HG03469 (cell line): ENCODE measurements around the gene UBE3D.
"Not testable (repeated sequence)": the region's sequence is repeated elsewhere in the genome, so short reads cannot be mapped to it uniquely, and the experiment has no call there.

Experiments used
- ATAC-seq: cut with Tn5 transposase; IDR thresholded peaks from one replicate; pipeline ENCODE4 v1.9.1; 2021; ENCODE audit warnings: mild to moderate bottlenecking, moderate library complexity, moderate number of reproducible peaks; ENCODE audit not compliant: unreplicated experiment

Gene UBE3D

DNA sequence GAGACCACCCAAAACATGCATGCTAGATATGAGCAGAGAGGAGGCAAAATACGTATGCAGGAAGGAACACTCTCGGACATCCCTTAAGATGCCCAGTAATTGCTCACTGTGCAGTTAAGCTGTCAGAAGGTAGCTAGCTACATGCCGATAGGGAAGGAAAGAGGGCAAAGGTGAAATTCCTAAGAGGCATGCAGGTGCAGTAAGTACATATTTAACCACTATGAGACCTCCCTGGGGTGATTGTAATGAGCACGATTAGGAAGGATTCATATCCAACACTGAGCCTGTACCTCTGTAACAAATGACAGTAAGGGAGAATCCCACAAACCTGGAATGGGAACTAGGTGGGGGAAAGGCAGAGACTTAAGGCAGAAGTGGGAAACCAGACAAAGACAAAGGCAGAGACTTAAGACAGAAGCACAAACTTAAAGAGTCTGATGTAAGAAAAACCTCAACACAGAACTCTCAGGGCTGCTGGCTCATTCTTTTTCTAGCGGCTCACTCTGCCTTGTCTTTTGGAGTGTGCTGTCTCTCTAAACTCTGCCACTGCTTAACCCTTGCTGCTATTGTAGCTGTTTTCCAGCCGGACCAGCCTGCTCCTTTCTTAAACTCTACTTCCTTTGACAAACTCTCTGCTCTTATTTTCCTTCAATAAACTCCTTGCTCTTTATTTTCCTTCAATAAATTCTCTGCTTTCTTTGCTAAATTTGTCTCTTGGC lies 148.1 kb downstream of the UBE3D start:
- ATAC-seq = no peak

DNA sequence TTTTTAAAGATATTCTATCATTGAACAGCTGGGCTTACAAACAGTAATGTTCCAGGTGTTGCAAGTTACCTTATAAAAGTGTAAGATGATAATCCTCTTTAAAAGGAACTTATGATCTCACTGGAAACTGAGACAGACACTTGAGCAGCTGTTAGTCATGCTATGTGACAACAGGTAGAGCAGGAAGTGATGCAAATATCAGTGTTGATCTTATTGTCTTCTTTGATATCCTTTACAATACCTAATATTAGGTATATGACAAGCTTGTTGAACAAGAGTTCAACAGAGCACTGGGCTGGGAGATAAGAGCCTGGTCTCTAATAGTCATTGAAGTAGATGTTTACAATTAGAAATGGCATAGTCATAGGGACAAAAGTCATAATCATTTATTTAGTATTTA lies 150.0 kb downstream of the UBE3D start:
- ATAC-seq = no peak

DNA sequence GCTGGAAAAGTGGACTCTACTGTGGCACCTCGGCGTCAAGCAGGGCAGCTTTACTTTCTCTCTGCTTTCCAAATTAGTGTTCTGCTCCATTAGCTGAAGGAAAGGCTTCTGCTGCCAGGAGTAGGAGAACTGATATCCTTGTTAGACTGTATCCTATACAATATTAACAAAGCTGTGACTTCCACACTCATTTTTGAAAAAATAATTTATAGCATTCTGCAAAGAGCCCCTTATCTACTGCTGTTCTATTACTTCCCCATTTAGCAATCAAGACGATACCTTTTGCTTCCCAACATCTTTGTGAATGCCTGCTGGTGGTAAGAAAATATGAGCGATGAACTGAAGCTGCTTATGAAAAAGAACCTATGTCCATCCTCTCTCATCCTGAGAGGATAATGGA lies 151.1 kb downstream of the UBE3D start:
- no peak for ATAC-seq

DNA sequence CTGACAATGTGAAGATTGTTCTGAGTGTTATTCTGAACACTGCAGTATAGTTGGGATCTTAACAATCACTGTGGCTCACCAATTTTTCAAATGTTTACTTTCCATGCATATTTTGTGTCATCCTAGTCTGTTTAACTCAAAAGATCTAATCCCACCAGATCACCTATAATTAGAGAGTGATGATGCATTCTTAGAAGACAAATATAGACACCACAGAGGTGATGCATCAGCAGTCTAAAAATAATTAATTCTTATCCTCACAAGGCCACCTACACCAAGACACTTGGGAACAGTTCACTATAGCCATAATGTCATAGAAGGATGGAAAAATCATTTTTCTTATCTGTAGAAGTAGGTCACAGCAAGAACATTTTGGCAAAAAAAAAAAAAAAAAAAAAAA lies 154.8 kb downstream of the UBE3D start:
- no peak for ATAC-seq

DNA sequence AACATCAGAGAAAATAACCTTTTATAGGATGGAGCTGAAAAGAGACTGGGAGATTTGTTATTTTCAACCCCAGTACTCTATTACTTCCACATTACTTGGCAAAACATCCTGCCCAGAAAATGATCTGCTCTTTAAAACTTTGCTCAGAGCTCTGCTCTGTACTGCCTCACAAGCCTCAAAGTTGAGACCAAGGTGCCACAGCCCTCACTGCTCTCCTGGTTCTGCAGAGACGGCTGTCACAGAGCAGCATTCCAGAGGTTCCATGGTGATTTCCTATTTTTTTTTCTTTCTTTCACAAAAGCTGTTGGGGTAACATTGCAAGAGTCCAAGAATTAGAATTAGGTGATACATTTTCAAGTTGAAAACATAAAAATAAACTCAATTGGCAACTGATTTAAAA lies 155.2 kb downstream of the UBE3D start:
- ATAC-seq = no peak

DNA sequence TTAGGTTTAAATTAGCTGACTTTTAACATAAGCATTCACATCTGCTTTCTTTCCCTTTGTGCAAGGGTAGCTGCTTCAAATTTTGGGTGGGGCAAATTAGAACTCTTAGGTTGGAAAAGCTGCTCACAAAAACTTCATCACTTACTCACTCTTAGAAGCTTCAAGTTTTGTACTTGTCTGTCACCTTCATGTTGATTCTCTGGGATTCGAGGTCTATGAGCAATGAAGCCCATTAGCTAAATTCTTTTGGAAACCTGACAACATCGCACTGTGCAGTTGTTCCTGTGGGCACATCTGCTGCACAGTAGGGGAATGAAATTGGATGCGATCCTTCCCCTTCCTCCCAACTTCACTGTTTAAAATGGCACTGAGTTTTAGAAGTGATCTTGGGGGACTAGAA lies 156.1 kb downstream of the UBE3D start:
- ATAC-seq = no peak

DNA sequence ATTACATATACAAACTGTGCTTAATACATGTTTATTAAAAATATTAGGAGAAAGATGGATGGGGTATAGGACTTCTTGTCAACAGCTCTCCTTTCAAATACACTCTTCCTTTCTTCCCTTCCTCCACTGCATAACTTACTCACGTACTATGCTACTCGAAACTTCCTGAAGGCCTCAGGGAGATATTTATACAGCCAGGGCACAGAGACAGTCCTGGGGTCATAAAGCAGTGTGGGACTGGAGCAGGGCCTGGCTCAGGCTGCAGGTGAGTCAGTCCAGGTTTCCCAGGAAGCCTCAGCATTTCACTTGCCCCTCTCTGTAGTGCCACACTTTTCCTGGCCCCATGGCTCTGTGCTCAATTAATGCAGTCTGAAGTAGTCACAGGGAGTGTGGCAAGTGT lies 157.0 kb downstream of the UBE3D start:
- no peak for ATAC-seq

DNA sequence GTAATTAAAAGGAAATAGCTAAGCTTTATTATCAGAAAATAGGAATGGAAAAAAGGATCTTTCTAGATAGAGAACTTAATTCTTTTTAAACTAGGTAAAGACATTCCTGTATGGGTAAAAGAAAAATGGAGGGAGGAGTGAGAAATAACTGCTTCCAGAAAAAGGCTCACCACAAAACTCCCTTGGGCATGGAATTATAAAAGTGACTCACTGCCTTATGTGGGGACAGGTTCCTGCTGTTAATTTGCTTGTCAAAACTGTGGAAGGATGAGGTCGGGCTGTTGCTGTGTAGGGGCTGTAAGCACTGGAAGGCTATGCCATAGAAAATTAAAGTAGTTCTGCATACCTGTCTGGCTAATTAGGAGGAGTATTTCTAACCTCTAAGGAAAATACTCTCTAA lies 158.7 kb downstream of the UBE3D start:
- ATAC-seq = no peak

DNA sequence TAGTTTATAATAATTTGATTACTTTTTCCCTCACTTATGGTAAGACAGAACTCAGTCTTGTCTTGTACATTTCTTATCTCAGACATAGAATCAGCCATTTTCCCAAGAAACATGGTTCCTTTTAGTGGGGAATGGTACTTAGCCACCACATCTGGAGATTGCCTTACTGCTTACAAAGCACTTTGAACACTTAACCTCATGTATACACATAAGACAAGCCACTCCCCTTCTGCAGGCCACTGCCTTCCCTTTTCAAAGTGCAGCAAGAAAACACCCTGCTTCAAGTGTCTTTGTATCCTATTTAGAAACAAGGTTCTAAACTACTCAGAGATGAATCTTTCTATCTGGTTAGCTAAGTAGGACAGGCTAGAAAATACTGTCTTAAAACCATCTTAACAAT lies 159.2 kb downstream of the UBE3D start:
- ATAC-seq = no peak

DNA sequence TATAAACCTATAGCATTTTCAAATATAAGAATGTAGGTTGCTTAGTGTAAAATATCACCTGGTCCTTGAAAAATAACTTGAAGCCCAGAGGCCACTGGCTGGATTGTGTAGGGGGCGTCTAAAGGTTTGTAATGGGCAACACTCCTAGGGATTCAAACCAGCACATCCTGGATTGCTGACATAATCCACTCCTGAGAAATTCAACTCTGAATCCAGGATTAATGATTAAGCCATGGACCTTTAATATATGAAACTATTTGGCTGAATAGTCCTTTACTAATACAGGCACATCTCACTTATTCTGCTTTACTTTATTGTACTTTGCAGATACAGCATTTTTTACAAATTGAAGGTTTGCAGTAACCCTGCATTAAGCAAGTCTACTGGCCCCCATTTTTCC lies 160.8 kb downstream of the UBE3D start:
- ATAC-seq = no peak

DNA sequence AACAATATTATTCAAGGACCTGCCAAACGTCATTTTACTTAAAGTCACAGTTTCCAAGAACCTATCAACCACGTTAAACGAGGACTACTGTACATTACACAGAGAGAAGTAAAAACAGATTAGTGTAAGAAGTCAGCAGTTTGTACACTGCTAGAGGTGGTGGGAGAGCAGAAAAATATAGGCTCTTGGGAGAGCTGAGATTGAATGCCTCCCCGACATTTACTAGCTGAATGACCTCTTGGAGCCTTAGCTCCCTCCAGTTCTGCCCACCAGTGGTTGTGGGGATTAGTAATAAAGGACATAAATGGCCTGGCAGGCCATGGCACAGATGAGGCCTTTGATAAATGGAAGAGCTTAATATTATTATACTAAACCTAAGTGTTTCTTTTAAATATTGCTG lies 161.4 kb downstream of the UBE3D start:
- no peak for ATAC-seq

DNA sequence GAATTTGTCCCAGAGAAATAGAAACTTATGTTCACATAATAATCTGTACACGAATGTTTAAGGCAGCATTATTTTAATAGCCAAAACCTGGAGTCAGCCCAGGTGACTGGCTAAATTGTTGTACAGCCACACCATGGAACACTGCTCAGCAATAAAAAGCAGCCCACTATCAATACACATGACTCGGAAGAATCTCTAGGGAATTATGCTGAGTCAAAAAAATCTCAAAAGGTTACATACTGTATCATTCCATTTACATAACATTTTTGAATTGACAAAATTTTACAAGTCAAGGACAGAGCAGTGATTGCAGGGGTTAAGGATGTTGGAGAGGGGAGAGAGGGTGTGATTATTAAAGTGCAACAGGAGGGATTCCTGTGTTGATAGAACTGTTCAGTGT lies 163.4 kb downstream of the UBE3D start:
- no peak for ATAC-seq

DNA sequence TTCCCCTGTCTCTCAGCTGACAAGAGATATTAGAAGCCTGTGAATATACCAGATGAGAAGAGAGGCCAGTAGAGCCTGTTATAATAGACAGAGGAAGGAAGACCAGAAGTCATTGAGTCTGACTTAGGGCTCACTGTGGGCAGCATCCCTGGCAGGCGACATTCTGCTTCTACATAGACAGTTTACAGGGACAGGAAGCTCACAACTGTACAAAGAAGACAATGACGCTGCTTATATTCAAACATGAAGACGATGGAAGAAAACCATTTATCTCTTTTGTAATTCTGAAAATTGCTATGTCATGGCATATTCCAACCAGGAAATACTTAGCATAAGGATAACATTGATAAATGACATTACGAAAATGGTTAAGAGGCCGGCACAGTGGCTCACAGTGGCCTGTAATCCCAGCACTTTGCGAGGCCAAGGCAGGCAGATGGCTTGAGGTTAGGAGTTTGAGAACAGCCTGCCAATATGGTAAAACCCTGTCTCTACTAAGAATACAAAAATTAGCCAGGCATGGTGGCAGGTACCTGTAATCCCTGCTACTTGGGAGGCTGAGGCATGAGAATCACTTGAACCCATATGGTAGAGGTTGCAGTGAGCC lies 170.9 kb downstream of the UBE3D start:
- ATAC-seq = no peak

DNA sequence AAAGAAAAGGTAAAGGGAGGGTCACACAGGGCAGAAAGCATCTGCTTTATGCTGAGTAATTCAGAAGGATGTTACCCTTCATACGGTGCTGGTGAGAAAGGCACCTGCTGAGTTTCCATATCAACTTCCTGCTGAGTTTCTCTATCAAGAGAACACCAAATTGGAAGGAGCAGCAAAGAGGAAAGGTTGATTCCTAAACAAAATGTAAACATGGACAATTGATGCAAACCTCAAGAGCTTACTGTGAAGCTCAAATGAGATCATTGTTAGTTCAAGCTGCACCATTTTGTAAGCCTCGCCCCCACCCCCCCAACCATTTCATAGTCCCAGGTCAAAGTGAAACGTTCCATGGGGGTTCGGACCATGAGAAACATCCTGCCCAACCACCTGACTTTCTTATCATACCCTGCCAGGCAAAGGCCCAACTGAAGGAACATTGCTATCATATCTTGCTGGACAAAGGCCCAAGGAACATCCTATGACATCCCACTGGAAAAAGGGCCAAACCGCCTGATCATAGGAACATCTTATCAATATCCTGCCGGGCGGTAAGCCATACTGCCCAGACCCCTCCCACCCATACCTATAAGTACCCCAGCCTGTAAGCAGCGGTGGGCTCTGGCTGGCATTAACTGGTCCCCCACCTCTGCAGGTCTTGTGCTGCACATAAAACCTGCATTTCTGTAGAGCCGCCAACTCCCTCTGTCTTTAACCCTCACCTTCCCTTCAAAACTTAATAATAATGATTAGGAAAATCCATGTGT lies 171.6 kb downstream of the UBE3D start:
- no peak for ATAC-seq

DNA sequence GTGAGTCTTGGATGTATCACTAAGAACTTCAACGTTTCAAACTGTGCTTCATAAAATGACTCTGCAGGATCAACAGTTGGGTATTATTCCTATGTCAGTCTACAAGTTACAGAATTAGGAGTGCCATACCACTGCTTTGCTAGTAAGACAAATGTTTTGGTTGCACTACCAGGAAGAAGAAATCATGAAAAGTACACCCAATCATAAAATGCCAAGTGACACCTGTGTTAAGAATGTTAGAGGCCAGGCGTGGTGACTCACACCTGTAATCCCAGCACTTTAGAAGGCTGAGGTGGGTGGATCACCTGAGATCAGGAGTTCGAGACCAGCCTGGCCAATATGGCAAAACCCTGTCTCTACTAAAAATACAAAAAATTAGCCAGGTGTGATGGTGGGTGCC lies 174.1 kb downstream of the UBE3D start:
- not testable (repeated sequence) for ATAC-seq

DNA sequence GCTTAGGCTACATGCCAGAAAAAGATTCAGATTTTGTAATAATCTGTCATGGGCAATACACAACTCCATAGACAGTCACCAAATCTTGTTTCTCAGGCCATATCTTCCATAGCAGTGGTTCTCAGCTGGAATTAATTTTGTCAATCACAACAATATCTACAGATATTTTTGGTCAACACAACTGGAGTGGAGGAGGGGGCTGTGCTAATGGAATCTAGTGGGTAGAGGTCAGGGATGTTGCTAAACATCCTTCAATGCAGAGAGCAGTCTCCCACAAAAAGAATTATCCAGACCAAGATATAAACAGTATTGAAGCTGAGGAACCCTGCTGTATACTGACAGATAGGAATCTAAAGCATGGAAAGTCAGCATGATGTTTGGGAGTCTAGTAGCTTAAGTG lies 174.6 kb downstream of the UBE3D start:
- no peak for ATAC-seq

DNA sequence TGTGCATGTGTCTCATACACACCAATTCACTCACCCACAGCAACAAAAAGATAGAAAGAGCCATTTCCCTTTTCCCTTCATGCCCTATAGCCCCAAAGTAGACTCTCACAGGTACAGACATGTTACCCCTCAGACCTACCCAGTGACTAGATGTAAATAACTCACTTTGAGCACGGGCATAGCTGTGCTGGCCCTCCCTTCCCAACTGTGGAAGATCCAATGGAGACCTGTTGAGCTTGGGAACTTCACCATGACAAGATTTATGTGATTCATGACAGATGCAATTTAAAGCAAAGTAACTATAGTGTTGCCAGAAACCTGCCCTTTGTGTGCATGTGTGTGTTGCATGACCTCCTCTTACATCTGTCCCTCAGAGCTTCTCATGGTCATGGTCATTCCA lies 175.4 kb downstream of the UBE3D start:
- ATAC-seq = no peak

DNA sequence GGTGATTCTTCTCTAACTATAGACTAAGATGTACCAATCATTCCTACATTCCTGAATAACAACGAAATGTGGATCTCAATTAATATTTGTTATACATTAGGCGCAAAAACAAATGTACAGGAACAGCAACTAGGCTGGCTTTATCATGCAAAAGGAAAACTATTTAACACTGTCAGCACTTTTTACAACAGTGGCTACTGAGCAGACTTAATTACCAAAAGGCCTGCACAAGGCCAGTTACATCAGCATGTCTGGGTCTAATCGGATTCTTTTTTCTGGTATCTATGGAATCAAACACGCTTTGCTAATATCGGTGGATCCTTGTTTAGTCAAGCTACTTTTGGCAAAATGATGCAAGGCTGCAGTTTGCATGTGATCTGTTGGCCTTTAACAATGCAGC lies 176.5 kb downstream of the UBE3D start:
- ATAC-seq = no peak

DNA sequence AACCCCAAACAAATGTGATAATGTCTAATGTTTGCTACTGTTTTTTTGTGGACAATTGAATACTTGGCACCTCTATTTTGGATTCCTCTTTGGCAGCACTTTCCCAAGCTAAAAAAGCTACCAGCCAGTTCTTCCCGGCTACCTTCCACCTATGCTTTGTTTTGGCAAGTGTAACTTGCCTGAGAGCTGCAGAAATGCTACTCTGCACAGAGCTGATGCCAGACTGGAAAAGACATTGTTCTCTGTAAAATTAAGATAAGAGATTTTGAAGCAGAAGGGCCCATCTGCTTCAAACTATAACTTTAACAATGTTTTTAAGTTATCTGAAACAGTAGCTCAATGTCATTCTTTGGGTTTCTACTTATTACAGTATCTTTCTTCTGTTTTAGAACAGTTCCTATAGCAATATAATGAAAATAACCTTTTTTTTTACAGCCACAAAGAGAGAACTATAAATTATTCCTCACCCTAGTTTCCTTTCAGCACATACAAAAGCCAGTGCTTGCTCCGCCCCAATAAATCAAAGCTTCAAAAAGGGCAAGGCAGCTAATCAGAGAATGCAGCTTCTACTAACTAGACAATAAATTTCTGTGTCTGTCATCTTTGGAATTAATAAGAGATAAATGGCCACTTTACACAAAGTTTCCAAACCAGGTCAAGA lies 183.1 kb downstream of the UBE3D start:
- no peak for ATAC-seq

DNA sequence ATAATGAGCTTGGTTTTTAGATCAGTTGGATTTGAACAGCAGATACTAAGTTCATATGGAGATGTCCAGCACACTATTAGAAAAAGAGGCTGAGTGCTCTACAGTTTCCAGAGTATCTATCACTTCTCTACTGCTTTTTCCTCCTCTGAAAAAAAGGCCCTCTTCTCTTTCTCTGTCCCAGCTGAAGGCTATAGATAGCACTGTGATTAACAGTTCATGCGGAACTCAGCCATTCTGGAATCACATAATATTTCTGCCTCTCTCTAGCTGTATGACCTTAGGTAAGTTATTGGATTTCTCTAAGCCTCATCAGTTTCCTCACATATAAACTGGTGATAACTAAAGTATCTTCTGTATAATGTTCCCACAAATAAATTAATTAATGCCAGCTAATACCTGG lies 184.1 kb downstream of the UBE3D start:
- no peak for ATAC-seq

DNA sequence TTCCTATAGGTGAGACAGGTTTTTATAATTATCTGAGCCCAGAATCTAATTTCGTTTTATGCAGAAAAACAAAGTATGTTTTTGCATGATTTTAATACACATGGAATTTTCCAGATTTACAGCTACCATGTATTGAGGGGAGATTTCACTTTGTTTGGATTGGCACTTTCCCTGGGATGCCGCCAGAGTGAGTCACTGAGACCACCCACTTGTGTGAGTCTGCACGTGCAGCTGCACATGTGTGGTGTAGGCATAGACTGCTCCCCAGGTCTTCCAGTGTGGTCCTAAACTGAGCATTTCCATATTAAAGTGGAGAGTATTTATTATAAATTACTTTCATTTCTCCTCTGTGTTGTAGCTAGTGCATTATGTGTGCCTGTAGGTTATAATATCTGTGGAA lies 186.8 kb downstream of the UBE3D start:
- no peak for ATAC-seq
